ENCODE results near the gene LYPD6B.

The LYPD6B gene

GRCh38 chr2:149068996-149069888 is 30.7 kb downstream of the LYPD6B start:
- DNase-seq (ENCODE audit: low read depth), result peak; percentile 52
- TF ChIP-seq, protein P1, sequence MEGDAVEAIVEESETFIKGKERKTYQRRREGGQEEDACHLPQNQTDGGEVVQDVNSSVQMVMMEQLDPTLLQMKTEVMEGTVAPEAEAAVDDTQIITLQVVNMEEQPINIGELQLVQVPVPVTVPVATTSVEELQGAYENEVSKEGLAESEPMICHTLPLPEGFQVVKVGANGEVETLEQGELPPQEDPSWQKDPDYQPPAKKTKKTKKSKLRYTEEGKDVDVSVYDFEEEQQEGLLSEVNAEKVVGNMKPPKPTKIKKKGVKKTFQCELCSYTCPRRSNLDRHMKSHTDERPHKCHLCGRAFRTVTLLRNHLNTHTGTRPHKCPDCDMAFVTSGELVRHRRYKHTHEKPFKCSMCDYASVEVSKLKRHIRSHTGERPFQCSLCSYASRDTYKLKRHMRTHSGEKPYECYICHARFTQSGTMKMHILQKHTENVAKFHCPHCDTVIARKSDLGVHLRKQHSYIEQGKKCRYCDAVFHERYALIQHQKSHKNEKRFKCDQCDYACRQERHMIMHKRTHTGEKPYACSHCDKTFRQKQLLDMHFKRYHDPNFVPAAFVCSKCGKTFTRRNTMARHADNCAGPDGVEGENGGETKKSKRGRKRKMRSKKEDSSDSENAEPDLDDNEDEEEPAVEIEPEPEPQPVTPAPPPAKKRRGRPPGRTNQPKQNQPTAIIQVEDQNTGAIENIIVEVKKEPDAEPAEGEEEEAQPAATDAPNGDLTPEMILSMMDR (IDR thresholded peaks at IDR 0.05; ENCODE audit: control insufficient read depth, extremely low read depth, insufficient read depth), result no peak
- no peak overlapping the region for H3K4me3 ChIP-seq (ENCODE audit: low read depth, low read length)

- no peak overlapping the region for H3K4me3 ChIP-seq (ENCODE audit: low read depth, low read length)
Observed at GRCh38 chr2:149070681-149071320, 32.3 kb downstream of the LYPD6B start.

DNA sequence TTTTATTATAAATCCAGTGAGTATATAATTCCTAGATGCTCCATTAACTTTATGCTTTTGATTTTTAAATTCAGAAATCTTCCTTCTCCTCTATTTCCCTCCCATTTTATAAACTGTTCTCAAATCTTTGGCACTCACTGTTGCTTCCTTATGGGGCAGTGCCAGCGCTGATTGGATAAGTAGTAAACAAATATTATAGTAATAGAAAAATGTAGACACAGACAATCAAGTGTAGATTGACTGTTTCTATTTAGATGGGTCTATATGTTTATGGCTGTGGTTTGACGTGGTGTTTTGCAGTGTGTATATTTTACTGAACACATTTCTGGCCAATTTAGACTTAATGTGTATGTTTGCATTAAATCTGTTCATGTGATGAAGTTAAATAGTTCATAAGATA is 36.6 kb downstream of the LYPD6B start:
- TF ChIP-seq, protein P1 (IDR thresholded peaks at IDR 0.05; ENCODE audit: control insufficient read depth, extremely low read depth, insufficient read depth), result no peak
- no peak overlapping the region for H3K4me3 ChIP-seq (ENCODE audit: low read depth, low read length)
- DNase-seq (ENCODE audit: low read depth), result peak; percentile 43

More at GRCh38 chr2:149070681-149071320, 32.3 kb downstream of the LYPD6B start:
- TF ChIP-seq, protein P1 (IDR thresholded peaks at IDR 0.05; ENCODE audit: control insufficient read depth, extremely low read depth, insufficient read depth), result no peak
- DNase-seq (ENCODE audit: low read depth), result peak; percentile 50

DNA sequence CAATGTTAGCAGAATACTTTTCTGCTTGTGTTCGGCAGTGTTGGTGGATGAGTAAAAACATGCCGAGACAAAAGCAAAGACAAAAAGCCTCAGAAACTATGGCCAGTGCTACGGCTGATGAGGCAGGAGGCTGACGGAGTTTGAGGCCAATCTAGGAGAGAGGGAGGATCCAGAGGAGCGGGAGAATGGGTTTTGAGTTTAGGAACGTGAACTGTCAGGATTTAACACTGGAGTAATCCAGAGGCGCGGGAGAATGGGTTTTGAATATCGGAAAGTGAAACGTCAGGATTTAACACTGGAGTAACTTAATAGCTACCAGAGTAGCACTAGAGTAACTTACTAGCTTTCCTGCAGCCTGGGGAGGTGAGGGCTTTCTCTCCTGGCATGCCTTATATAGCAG is 37.4 kb downstream of the LYPD6B start:
- H3K4me3 ChIP-seq (ENCODE audit: low read depth, low read length), result no peak overlapping the region
- TF ChIP-seq, protein P1 (IDR thresholded peaks at IDR 0.05; ENCODE audit: control insufficient read depth, extremely low read depth, insufficient read depth), result no peak
- DNase-seq (ENCODE audit: low read depth), result no peak

DNA sequence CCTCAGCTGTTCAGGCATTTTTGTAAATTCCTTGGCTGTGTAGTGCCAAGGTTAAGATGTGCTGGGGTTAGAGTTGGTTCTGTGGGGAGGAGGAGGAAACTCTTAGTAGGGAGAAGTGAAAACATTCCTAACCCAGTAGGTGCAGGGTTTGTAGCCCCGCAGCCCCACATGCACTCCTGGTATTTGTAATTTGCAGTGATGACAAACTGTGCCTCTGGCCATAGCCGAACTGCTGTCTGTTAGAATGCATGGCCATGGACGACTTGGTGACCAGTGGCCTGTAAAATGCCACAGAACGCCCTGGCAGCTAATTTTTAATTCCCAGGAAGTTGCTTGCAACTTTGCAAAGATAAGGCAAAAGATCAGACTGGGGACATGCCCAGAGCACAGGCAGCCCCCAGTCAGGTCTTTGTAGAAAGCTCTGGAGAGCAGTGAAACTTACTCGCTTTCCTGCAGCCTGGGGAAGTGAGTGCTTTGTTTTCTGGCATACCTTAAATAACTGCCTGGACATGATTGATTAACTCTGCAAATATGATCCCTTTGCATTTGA is 38.4 kb downstream of the LYPD6B start:
- no peak for DNase-seq (ENCODE audit: low read depth)
- TF ChIP-seq, protein P1 (IDR thresholded peaks at IDR 0.05; ENCODE audit: control insufficient read depth, extremely low read depth, insufficient read depth), result no peak
- H3K4me3 ChIP-seq (ENCODE audit: low read depth, low read length), result no peak overlapping the region

- DNase-seq (ENCODE audit: low read depth), result no peak
- TF ChIP-seq, protein P1 (IDR thresholded peaks at IDR 0.05; ENCODE audit: control insufficient read depth, extremely low read depth, insufficient read depth), result no peak
- H3K4me3 ChIP-seq (ENCODE audit: low read depth, low read length), result no peak overlapping the region
Observed at GRCh38 chr2:149077861-149078260, 39.4 kb downstream of the LYPD6B start.
